Brain microvascular endothelial cell (primary cell): ENCODE measurements around the gene KCNAB1.
A peak's percentile ranks its signal among the peaks of the same experiment; 100 is the strongest.

Source experiments
- DNase-seq: peaks from one replicate; pipeline ENCODE4 v3.0.0-alpha.2; 2020
- H3K27ac ChIP-seq: fragments of 250-450 bp; sonication (Bioruptor Pico); 2 replicates; pipeline ENCODE4 v1.5.1; 2020; ENCODE audit warnings: mild to moderate bottlenecking, moderate library complexity
- H3K27me3 ChIP-seq: fragments of 250-450 bp; sonication (Bioruptor Pico); replicated peaks from 2 replicates; pipeline ENCODE4 v1.5.1; 2020; ENCODE audit warnings: mild to moderate bottlenecking
- H3K36me3 ChIP-seq: fragments of 250-450 bp; sonication (Bioruptor Pico); replicated peaks from 2 replicates; pipeline ENCODE4 v1.5.1; 2020; ENCODE audit warnings: mild to moderate bottlenecking
- H3K4me3 ChIP-seq: 2 replicates; pipeline ENCODE4 v1.5.1; 2011; ENCODE audit warnings: low read depth, mild to moderate bottlenecking, control low read depth, low read length, moderate library complexity
- CTCF ChIP-seq: IDR thresholded peaks from 2 replicates; pipeline ENCODE4 v1.5.1; 2011; ENCODE audit warnings: low read depth, mild to moderate bottlenecking, moderate library complexity, low read length, control low read depth, inconsistent platforms; ENCODE audit errors: missing control alignments
- in situ Hi-C: cut with HindIII; loops from 2 replicates; pipeline ENCODE4 v1.10.0; 2017; ENCODE audit warnings: low sequenced_read_pairs, low pct_ligation_motif_present

Gene KCNAB1

GRCh38 chr3:156480949-156481348 is 360.6 kb downstream of the KCNAB1 start:
- no peak for TF ChIP-seq CTCF
- H3K27me3 ChIP-seq = no peaks in the 10 kb centered on the region

GRCh38 chr3:156483002-156483401 is 362.6 kb downstream of the KCNAB1 start:
- Histone ChIP-seq H3K27me3 (no peaks in the 10 kb centered on the region), H3K4me3 (no peak overlapping the region), H3K36me3 (no peaks in the 10 kb centered on the region), H3K27ac (no peak overlapping the region)
- DNase-seq = no peak
- in situ Hi-C loops = no loop called here
- no peak for TF ChIP-seq CTCF

More at GRCh38 chr3:156480949-156481348, 360.6 kb downstream of the KCNAB1 start:
- Histone ChIP-seq H3K36me3 (no peaks in the 10 kb centered on the region), H3K27ac (no peak overlapping the region), H3K4me3 (no peak overlapping the region)
- no peak for DNase-seq
- in situ Hi-C loops = no loop called here

GRCh38 chr3:156483426-156483825 is 363.0 kb downstream of the KCNAB1 start:
- H3K4me3 ChIP-seq = no peak overlapping the region
- peak; percentile 76 for DNase-seq
- H3K27ac ChIP-seq = peak overlapping the region; percentile 76
- H3K36me3 ChIP-seq = no peaks in the 10 kb centered on the region
- in situ Hi-C loops = no loop called here
- H3K27me3 ChIP-seq = no peaks in the 10 kb centered on the region
- no peak for TF ChIP-seq CTCF

GRCh38 chr3:156483961-156484787 is 363.8 kb downstream of the KCNAB1 start:
- peak; percentile 64 for DNase-seq
- in situ Hi-C loops = no loop called here
- Histone ChIP-seq H3K27ac (peak overlapping the region; percentile 76), H3K36me3 (no peaks in the 10 kb centered on the region), H3K27me3 (no peaks in the 10 kb centered on the region), H3K4me3 (no peak overlapping the region)
- TF ChIP-seq CTCF = no peak

GRCh38 chr3:156488767-156489166 is 368.4 kb downstream of the KCNAB1 start:
- Histone ChIP-seq H3K4me3 (no peak overlapping the region), H3K27me3 (no peaks in the 10 kb centered on the region), H3K27ac (peak overlapping the region; percentile 54), H3K36me3 (no peaks in the 10 kb centered on the region)
- peak; percentile 68 for DNase-seq
- TF ChIP-seq CTCF = no peak
- in situ Hi-C loops = no loop called here
